Esophagus muscularis mucosa (tissue), 4 donors: ENCODE results near the gene ADD2.

ENCODE experiments used
- EP300 ChIP-seq: sonication (generic); formaldehyde crosslinking; IDR thresholded peaks from one replicate; pipeline ENCODE4 v1.6.1; 2017; ENCODE audit warnings: antibody characterized with exemption
- POLR2A ChIP-seq: fragments of 450-650 bp; IDR thresholded peaks from one replicate; pipeline ENCODE4 v1.6.1; 2017; ENCODE audit warnings: antibody characterized with exemption, moderate library complexity, mild to moderate bottlenecking, low read depth
- TF ChIP-seq, protein P1 (sequence below), 3 experiments: fragments of 200-600 bp in 2 of 3; fragments of 450-650 bp in 1 of 3; sonication (generic) in 2 of 3; IDR thresholded peaks; one replicate each; pipeline ENCODE4 v1.5.1; 2017 to 2019; ENCODE audit warnings: antibody characterized with exemption in 3 of 3, mild to moderate bottlenecking in 2 of 3, moderate library complexity in 1 of 3

DNA sequence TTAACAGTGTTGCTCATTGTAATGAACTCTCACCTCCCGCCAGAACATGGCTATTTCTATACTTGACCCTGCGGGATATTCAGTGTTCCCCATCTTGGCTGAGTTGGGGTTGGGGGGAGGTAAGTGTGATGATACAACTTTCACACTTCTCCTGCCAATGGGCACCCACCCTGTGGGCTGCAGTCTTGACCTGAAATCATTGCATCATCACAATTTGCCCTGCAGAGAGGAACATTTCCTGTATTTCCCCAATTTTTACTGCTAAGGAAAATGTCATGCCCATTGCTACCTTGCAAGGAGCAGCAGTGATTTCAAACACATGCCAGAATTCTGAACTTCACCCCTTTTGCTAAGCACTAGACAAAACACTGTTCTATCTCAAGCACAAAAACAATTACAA is 92.1 kb downstream of the ADD2 start:
- TF ChIP-seq EP300 (no peak), POLR2A (no peak)
- TF ChIP-seq, protein P1, sequence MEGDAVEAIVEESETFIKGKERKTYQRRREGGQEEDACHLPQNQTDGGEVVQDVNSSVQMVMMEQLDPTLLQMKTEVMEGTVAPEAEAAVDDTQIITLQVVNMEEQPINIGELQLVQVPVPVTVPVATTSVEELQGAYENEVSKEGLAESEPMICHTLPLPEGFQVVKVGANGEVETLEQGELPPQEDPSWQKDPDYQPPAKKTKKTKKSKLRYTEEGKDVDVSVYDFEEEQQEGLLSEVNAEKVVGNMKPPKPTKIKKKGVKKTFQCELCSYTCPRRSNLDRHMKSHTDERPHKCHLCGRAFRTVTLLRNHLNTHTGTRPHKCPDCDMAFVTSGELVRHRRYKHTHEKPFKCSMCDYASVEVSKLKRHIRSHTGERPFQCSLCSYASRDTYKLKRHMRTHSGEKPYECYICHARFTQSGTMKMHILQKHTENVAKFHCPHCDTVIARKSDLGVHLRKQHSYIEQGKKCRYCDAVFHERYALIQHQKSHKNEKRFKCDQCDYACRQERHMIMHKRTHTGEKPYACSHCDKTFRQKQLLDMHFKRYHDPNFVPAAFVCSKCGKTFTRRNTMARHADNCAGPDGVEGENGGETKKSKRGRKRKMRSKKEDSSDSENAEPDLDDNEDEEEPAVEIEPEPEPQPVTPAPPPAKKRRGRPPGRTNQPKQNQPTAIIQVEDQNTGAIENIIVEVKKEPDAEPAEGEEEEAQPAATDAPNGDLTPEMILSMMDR (IDR thresholded peaks at IDR 0.05): no peak
